NCI-H2081 treated with DMSO at 0.1 percent for 48 hours (cell line): ENCODE results near the gene DVL2.

Experiments
- DNase-seq: peaks from one replicate; lab custom pipeline; 2025; lab: John Stamatoyannopoulos, UW

The DVL2 gene

DNA sequence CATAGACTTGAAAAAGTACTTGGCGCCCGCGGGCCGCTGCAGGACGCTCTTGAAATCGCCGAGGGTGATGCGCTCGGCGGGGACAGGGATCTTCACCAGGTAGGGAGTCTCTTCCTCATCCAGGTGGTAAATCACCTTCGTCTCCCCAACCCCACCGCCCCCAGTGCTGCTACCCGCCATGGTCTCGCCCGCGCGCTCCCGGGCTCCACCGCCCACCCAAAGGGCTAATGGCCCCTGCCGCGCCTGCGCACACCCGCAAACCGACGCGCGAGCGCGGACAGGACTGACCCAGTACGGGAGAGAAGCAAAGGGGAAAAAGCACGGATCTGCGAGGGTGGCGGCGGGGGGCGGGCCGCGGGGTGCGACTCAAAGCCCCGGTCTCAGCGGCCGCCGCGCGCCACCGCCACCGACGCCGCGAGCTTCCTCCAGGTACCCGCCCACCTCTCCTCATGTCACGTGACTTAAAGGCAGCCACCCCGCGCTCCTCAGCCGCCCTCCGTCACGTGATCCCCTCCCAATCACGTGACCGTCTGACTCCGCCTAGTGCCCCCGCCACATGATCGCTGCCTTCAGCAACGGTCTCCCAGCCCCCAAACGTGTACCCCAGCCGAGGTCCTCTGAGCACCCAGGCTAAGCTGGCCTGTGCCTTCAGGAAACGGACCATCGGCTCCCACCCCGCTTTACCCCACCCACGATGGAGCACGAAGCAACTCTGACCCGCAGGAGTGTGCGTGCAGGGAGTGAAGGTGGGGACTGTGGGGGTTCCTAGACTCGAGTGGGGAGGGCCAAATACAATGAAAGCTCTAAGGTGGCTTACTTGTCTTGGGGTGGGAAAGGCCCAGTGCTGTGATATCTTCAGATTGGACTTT, at the start of gene DVL2:
Gene DVL2, minus strand, starts transcription at position 435 of the 869 bp plus-strand sequence. Its CDS starts 255 bp downstream, at position 180.
- no peak for DNase-seq

DNA sequence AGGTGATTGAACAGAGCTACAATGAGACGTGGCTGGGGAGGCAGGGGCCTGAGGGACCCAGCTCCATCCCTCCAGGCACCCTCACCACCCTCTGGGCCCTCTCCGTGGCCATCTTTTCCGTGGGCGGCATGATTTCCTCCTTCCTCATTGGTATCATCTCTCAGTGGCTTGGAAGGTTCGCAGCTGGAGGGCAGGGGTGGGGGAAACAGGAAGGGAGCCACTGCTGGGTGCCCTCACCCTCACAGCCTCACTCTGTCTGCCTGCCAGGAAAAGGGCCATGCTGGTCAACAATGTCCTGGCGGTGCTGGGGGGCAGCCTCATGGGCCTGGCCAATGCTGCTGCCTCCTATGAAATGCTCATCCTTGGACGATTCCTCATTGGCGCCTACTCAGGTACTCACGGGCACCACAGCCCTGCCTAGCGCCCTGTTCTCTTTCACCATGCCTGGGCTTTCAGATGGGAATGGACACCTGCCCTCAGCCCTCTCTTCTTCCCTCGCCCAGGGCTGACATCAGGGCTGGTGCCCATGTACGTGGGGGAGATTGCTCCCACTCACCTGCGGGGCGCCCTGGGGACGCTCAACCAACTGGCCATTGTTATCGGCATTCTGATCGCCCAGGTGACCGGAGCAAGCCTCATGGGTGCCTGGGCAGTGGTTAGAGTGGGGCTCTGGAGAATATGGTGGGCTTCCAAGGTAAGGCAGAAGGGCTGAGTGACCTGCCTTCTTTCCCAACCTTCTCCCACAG, 49.3 kb upstream of the DVL2 start:
- no peak for DNase-seq

DNA sequence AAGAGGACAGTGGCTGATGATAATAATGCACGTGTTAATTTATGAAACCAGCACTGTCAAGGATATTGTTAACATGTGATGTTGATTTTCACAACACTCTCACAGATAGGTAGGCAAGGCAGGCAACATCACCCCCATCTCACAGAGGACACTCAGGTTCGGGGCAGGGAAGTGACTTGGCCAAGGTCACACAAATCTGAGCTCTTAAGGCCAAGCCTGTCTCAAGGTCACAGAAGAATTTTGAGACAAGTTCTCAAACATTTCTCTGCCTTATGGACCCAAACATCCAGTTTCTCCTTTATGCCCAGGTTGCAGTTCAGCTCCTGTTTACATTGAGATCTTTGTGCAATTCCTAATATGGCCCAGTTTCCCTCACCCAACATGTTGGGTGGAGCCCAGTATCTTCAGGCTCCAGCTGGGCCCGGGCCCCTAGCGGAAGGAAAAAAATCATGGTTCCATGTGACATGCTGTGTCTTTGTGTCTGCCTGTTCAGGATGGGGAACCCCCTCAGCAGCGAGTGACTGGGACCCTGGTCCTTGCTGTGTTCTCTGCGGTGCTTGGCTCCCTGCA, 48.5 kb upstream of the DVL2 start:
- DNase-seq, result no peak

DNA sequence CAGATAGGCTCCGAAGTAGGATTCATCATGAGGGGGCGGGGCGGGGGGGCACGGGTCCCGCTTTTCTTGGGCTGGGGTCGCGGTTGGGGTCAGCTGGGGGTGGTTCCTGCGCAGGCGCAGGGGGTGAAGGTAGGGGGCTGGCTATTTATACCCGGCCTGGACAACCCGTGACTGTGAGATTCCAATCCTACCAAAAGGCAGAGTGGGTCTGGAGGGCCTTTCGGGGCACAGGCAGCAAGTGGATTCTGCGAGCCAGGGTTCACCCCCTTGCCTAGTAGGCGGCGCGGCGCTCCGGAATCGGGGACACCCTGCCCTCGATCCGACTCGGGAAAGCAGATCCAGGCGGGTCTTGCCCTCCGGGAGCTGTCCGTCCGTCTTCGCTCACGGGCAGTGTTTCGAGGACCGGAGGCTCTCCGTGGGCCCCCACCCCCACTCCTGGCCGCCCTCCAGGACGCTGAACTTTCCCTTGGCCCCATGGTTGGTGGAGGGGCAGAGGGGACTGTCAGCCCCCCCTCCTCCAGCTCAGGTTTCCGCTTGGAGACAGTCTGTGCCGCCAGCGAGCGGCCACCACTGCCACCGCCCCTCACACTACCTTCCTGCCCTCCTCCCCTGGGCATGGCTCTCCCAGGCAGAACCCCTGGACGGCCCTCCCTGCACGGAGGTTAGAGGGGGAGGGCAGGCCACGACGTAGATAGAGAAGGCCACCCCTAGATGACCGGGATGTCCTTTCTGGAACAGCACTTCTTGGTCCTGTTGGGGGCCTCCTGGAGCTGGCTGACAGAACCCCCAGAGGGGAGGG, 47.8 kb upstream of the DVL2 start:
- DNase-seq, result no peak

DNA sequence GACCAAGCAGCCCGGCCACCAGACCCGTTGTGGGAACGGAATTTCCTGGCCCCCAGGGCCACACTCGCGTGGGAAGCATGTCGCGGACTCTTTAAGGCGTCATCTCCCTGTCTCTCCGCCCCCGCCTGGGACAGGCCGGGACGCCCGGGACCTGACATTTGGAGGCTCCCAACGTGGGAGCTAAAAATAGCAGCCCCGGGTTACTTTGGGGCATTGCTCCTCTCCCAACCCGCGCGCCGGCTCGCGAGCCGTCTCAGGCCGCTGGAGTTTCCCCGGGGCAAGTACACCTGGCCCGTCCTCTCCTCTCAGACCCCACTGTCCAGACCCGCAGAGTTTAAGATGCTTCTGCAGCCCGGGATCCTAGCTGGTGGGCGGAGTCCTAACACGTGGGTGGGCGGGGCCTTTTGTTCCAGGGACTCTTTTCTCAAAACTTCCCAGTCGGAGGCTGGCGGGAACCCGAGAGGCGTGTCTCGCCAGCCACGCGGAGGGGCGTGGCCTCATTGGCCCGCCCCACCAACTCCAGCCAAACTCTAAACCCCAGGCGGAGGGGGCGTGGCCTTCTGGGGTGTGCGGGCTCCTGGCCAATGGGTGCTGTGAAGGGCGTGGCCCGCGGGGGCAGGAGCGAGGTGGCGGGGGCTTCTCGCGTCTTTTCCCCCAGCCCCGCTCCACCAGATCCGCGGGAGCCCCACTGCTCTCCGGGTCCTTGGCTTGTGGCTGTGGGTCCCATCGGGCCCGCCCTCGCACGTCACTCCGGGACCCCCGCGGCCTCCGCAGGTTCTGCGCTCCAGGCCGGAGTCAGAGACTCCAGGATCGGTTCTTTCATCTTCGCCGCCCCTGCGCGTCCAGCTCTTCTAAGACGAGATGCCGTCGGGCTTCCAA, 47.0 kb upstream of the DVL2 start, which contains the start of gene SLC2A4:
Gene SLC2A4, plus strand, starts transcription at position 645 of the 879 bp plus-strand sequence. Its CDS starts 217 bp downstream, at position 862.
- DNase-seq, result no peak

DNA sequence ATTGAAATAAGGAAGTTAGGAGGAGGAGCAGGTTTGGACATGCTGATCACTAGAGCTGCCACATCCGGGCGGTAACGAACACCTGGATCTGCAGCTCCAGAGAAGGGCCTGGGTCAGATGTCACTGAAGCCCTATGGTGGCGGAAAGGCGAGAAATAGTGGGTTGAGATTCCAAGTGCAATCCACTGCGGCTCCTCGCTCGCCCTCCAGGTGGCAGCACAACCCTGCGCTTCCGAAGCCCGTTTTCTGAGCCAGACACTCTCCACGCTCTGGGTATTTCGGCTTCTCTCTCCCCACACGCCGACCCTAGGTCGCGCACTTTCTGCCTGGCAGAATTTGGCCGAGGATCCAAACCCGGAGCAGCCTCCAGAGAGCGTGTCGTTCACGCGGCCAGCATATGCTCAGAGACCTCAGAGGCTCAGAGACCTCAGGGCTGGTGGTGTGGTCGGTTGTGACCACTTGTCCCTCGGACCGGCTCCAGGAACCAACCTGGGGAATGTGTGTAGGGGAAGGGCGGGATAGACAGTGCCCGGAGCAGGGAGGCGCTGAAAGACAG, 46.3 kb upstream of the DVL2 start:
- DNase-seq, result no peak

DNA sequence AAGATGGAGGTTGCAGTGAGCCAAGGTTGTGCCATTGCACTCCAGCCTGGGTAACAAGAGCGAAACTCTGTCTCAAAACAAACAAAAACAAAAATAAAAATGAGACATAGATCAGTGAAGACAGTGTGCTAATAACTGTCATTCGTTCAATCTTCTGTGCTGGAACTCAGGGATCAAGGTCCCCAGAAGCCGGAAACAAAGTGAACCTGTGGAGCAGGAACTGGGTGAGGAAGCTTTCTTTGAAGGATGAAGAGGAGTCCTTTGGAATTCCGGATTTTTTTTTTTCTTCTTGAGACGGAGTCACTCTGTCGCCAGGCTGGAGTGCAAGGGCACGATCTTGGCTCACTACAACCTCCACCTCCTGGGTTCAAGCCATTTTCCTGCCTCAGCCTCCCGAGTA, 45.1 kb upstream of the DVL2 start:
- no peak for DNase-seq

DNA sequence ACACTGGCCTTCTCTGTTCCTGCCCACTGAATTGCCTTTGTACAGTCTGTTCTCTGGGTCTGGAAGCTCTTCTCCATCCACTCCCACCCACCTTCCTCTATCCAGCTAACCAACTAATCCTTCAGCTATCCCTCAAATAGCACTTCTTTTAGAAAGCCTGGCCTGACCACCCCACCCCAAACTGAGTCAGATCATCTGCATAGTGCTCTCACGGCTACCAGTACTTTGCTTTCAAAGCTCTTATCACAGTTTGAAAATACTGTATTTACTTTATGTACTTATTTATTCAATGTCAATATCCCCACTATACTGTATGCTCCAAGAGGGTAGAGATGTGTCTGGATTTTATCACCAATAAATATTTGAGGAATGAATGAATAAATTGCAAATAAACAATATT, 32.5 kb upstream of the DVL2 start:
- DNase-seq, result no peak

DNA sequence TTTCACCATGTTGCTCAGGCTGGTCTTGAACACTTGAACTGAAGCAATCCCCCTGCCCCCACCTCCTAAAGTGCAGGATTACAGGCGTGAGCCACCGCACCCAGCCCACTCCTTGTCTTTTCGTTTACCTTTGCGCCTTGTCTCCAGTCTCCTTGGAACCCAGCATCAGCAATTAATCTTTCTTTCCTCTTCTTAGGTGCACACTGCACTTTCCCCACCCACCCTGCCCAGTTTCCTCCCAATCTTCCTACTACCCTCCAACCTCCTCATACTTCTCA, 29.4 kb upstream of the DVL2 start:
- no peak for DNase-seq

DNA sequence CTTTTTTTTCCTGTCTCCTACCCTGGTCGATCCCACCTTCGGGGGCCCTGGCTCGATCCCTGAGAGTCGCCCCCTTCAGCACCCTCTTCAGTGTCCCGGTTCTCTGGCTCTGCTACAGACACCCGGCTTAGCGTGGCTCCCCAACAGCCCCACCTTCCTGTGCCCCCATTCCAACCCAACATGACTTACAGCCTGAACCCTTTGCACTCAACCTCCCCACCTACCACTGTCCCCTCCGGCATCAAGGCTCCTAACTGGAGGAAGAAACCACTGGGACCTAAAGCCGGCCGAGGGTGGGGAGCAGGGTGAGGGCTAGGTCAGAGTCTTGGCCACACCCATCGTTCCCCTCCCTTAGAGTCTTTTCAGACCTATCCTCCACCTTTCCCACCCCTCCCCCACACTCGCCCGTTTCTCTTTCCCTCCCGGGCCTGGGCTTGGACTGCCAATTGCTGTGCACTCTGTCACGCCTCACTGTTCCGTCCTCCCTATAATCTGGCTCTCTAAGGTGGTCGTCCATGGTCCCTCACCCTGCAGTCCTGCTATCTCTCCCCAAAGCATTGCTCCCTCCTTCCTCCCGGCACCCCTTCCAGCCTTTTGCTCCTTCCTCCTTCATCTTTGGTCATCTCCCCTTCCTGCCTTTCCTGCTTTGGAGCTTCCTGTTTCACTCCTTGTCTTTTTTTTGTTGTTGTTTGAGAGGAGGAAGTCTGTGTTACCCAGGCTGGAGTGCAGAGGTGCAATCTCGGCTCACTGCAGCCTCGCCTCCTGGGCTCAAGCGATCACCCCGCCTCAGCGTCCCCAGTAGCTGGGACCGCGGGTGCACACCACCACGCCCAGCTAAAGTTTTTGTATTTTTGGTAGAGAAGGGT, 28.9 kb upstream of the DVL2 start:
- DNase-seq, result no peak

DNA sequence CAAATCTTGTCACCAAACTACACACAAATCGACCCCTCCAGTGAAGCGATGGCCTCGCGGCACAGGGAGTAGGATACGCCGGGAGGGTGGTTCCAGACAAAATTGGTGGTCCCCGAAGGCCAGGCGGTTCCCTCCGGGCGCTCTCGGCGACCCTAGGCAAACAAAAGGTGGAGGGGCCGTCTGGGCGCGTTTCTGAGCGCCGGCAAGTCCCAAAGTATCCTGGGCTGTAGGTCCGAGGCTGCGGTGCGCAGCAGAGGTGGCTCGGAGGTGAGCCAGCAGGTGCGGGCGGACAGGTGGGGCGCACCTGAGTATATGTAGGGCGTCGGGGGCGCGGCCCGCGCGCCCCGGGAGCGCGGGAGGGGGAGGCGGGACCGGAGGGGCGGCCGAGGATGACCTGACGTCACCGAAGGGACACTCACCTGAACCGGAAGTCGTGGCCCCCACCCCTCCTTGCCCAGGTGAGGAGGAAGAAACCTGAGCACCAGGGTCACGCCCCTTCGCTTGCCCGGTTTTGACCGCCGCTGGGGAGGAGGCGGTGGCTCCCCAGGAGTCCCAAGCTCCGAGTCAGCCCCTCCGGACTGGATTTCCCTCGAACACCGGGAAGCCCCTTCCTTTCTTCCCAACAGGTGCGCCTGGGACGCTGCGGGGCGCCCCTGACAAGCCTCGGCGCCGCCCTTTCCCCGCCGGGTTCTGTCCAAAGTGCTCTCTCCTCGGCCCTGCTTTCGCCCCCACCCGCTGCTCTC, 28.0 kb upstream of the DVL2 start, which contains the start of gene CLDN7:
Gene CLDN7, minus strand, starts transcription at position 287 of the 743 bp plus-strand sequence. CDS start 435 bp downstream, outside the sequence.
- DNase-seq, result no peak

DNA sequence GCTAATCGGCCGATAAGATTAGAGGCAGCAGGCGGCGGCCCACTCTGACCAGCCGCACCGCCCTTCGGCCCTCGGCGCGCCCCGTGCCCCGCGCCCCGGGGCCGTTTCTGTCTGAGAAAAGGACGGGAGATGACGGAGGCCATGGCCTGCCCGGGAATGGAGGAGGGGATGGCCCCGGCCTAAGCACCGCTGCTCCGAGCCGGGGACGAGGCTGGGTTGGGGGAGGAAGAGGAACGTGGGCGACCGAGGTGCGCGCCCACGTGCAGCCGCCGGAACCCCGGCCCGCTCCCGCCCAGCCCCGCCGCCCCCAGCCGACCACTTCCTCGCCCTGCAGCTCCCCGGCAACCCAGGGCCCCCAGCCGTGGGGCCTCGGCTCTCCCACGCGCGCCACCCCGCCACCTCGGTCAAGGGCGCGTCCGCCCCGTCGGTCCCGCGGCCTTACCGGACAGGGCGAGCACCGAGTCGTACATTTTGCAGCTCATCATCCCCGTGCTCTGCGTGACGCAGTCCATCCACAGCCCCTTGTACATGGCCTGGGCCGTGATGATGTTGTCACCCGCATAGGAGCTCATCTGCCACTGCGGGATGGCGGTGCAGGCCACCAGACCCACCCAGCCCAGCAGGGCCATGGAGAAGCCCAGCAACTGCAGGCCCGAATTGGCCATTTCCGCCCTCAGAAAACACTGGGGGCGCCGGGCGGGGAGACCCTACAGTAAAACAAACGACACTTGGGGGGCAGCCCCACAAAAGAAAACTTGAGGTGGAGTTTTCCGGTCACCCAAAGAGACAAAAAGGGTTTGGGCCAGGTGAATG, 27.3 kb upstream of the DVL2 start:
- no peak for DNase-seq

DNA sequence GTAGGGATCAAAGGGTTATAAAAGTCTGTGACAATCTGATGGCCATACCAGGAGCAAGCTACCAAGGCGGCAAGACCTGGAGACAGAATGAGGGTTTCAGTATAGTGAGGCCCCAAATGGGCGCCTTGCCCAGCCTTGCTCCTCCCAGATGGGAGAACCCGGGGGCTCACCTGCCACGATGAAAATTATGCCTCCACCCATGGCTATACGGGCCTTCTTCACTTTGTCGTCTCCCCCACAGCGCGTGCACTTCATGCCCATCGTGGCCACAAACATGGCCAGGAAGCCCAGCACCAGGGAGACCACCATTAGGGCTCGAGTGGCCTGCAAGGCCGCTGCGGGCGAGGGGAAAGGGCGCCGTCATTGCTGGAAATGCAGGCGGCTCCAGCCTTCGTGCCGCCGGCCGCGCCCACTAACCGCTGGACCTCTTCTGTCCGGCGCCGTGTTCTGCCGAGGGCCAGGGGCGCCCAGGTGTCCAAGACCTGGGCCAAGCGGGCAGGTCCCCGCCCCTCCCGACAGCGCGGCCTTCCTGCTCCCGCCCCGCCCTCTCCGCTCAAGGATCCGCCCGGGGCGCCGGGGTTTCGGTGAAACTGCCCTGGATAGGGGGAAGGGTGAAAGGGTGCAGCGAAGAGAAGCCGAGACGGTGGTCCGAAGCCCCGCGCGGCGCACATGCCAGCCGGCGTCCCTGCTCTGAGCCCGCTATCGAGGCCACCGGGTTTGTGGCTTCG, 26.5 kb upstream of the DVL2 start:
- no peak for DNase-seq

DNA sequence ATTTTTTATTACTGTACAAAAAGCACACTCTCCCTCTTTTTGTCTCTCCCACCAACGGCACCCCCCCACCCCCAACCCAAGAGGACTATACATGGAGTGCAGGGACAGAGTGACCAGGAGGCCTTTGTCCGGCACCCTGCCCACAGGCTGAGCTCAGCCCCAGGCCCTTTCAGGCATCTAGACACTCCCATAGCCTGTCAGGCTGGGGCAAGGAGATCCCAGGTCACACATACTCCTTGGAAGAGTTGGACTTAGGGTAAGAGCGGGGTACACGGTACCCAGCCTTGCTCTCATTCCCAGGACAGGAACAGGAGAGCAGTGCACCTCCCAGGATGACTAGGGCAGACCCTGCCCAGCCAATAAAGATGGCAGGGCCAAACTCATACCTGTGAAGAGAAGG, 25.8 kb upstream of the DVL2 start:
- no peak for DNase-seq

DNA sequence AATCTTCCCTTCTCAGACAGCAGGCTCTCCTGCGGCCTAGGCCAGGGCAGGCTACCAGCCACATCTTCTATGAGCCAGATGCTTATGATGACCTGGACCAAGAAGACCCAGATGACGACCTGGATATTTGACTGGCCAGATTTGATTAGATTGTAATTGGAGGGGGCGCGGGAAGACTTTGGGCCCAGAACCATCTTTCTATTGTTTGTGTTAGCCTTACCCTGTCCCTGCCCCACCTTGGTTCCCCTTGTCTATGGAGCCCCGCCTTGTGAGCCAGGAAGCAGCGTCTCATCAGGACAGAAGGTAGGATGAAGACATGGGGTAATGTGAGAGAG, 25.2 kb upstream of the DVL2 start:
- no peak for DNase-seq

DNA sequence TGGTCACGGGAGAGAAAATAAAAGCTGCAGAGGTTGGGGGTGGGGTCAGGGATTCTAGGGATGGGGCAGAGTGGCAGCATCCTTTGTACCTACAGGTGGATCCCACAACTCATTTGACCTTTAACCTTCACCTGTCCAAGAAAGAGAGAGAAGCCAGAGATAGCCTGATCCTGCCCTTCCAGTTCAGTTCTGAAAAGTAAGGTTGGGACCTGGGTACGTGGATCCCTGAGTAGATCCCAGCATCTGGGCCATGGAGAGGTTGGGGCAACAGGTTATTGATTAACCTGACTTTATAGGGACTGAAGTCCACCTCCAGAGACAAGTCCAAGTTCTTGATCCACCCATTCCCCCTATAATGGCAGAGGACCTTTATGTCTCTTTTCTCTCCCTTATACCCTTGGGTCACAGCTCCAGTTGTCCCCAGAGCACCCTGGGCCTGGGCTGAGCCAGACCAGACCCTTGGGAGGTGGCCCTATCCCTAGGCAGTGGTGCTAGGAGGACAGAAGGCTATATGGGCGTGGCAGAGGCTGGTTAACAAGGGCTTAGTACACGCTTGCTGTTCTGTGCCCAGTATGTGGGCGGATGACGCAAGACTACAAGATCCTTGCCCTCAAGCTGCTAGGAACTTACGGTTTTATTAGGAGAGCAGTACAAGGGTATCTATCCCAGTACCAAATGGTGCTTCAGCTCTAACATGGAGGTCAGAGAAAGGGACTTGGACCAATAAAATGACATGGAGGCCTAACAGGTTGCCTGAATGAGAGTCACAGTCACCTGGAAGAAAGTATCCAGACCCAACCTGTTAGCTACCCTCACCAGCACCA, 24.6 kb upstream of the DVL2 start:
- no peak for DNase-seq
